Muscle of leg (tissue), 11 donors: ENCODE results near the gene LRP2. TPM values are rescaled to one million over a fixed set of nuclear protein-coding genes. Genes with fewer than 3 reads are reported as not detected.
"Not testable (repeated sequence)": the region's sequence is repeated elsewhere in the genome, so short reads cannot be mapped to it uniquely, and the experiment has no call there.

ENCODE experiments used
- DNase-seq: peaks from one replicate; pipeline ENCODE4 v3.0.0; 2013
- H3K27ac ChIP-seq: one replicate; pipeline ENCODE4 v1.5.1; 2013; ENCODE audit warnings: mild to moderate bottlenecking, low read length, control low read depth
- H3K27me3 ChIP-seq: one replicate; pipeline ENCODE4 v1.6.1; 2013; ENCODE audit warnings: low read length; ENCODE audit not compliant: control insufficient read depth, insufficient read depth
- H3K36me3 ChIP-seq: one replicate; pipeline ENCODE4 v1.6.1; 2013; ENCODE audit warnings: low read length; ENCODE audit not compliant: control insufficient read depth, insufficient read depth
- H3K4me1 ChIP-seq: one replicate; pipeline ENCODE4 v1.6.1; 2013; ENCODE audit warnings: low read length; ENCODE audit not compliant: control insufficient read depth, insufficient read depth
- H3K4me3 ChIP-seq: one replicate; pipeline ENCODE4 v1.5.1; 2013; ENCODE audit warnings: low read length, control low read depth
- H3K9me3 ChIP-seq: replicated peaks from 2 replicates; pipeline ENCODE4 v1.6.1; 2013; ENCODE audit warnings: low read depth, low read length; ENCODE audit not compliant: control insufficient read depth
- WGBS: methylation state at CpG from one replicate; pipeline ENCODE4 v1.1.5; 2013; ENCODE audit warnings: missing lambda C conversion rate; ENCODE audit not compliant: insufficient coverage; 5-methylcytosine and 5-hydroxymethylcytosine counted together
- polyA plus RNA-seq, 8 donors: library from polyadenylated mRNA; unstranded; fragments of 120-200 nt; gene quantifications; one replicate each; pipeline versions ENCODE4 v1.2.1 to v1.2.3, GENCODE V29; 2013; ENCODE audit warnings: inconsistent platforms in 1 of 8, low replicate concordance in 1 of 8; ENCODE audit not compliant: insufficient read length in 8 of 8, insufficient read depth in 1 of 8
- total RNA-seq: library from RNA; stranded (reverse); fragments of 120-200 nt; gene quantifications from one replicate; pipeline ENCODE4 v1.2.4, GENCODE V29; 2013

LRP2 gene
- total and polyA plus RNA-seq, 9 donors = 0.05 to 0.40 (median 0.09) TPM; not detected in 1

DNA sequence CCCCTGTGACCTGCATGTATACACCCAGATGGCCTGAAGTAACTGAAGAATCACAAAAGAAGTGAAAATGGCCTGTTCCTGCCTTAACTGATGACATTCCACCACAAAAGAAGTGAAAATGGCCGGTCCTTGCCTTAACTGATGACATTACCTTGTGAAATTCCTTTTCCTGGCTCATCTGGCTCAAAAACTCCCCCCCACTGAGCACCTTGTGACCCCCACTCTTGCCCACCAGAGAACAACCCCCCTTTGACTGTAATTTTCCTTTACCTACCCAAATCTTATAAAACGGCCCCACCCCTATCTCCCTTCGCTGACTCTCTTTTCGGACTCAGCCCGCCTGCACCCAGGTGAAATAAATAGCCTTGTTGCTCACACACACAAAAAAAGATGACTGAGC, 225.9 kb downstream of the LRP2 start:
- WGBS = 100% methylated on average over 1 of the region's 5 CpGs
- H3K27ac ChIP-seq, H3K27me3 ChIP-seq, H3K4me1 ChIP-seq, H3K4me3 ChIP-seq, H3K9me3 ChIP-seq, H3K36me3 ChIP-seq, DNase-seq: not testable (repeated sequence)

DNA sequence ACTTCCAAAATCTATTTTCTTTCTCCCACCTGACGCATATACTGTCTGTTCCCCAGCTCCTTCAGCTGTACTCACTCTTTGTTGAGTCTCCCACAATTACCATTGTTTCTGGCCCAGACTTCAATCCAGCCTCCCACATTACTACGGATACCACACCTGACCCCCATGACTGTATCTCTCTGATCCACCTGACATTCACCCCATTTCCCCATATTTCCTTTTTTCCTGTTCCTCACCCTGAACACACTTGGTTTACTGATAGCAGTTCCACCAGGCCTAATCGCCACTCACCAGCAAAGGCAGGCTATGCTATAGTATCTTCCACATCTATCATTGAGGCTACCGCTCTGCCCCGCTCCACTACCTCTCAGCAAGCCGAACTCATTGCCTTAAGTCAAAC, 228.1 kb downstream of the LRP2 start:
- not testable (repeated sequence) for H3K9me3 ChIP-seq, H3K4me1 ChIP-seq, H3K4me3 ChIP-seq, DNase-seq, H3K27me3 ChIP-seq, H3K27ac ChIP-seq, H3K36me3 ChIP-seq
- WGBS = 79% methylated on average over 6 of the region's 6 CpGs

DNA sequence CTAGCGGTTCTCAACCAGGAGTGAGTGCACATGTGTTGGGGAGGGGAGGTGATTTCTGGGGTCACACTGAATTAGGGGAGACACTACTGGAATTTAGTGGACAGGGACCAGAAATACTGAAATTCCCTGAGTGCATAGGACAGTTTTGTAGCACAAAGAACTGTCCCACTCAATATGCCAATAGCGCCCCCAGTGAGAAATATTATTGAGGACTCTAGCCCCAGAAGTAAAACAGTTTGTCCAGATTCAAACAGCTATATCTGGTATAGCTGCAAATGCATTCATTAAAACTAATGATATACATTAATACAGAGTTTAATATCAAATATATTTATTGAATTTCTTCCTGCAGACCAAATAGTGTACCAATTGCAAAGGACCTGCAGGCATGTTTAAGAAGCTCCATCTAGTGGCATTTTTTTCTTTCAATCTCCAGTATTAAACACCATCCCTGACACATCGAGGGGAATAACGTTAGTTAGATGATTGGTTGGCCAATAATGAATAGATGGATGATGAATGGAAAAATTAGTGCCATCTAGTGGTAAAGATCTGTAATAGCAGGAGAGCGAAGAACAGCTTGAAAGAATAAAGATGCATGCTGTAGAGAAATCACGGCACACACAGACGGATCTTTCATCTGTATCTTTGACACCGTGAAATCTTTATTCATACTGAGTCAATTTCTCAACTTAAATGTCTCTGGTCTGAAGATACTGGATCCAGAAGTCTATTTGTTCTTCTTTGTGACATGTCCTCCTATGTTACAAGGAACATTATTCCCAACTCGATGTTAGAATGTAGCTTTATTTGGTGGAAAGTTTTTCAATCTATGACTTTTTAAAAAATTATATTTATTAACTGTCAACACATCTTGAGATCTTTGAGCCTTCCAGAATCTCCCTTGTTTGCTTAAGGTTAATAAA, 230.5 kb downstream of the LRP2 start:
- Histone ChIP-seq H3K27ac (no peak overlapping the region), H3K9me3 (no peaks in the 10 kb centered on the region), H3K27me3 (no peaks in the 10 kb centered on the region), H3K4me3 (no peak overlapping the region), H3K36me3 (no peaks in the 10 kb centered on the region), H3K4me1 (no peaks in the 10 kb centered on the region)
- peak; percentile 50 for DNase-seq
- WGBS = 34% methylated on average over 3 of the region's 9 CpGs

DNA sequence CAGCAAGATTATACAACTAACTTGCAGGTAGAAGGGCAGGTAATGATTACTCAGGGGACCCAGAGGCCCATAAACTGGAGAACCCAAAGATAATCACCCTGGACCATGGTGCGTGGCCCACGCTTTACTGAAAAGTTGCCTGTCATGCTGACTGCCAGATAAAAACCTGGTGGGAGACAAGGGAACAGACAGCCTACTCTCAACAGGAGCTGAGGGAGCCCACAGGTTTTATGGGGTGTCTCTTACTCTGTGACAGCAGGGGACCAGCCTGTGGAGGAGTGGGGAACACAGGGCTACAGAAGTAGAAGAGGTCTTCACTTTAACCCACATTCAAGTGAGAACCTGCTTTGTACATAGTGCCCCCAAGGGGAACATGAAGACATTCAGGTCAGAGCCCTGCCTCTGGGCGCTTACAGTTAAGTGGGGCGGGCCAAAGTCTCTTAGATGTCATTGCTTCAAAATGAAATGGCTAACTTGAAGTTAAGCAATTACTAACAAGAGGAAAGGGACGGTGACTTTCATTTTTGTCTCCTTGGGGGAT, 232.6 kb downstream of the LRP2 start:
- Histone ChIP-seq H3K9me3 (no peaks in the 10 kb centered on the region), H3K27ac (no peak overlapping the region), H3K36me3 (no peaks in the 10 kb centered on the region), H3K4me1 (no peaks in the 10 kb centered on the region), H3K27me3 (no peaks in the 10 kb centered on the region), H3K4me3 (no peak overlapping the region)
- no peak for DNase-seq
- WGBS = 83% methylated on average over 1 of the region's 5 CpGs

DNA sequence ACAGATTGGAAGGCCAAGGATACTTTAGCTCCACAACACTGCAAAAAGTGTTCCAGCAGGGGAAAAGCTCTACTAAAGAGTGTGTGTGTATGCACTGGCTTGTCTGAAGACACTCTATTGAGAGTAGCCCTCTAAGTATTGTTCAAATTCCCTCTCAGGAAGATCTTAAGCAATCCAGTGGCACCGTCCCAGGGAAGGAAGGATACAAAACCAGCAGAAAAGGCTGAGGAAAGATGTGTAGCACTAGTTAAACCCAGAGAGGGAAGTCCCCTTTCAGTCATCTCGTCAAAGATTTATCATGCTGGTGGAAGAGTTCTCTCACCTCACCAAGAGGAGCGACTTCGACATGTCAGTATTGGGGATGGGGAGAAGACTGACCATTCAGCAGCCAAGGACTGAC, 242.5 kb downstream of the LRP2 start:
- Histone ChIP-seq H3K9me3 (no peaks in the 10 kb centered on the region), H3K4me3 (no peak overlapping the region), H3K36me3 (no peaks in the 10 kb centered on the region), H3K4me1 (no peaks in the 10 kb centered on the region), H3K27ac (no peak overlapping the region), H3K27me3 (no peaks in the 10 kb centered on the region)
- no peak for DNase-seq
- WGBS = no CpG with 5 or more reads among the region's 4 CpGs

DNA sequence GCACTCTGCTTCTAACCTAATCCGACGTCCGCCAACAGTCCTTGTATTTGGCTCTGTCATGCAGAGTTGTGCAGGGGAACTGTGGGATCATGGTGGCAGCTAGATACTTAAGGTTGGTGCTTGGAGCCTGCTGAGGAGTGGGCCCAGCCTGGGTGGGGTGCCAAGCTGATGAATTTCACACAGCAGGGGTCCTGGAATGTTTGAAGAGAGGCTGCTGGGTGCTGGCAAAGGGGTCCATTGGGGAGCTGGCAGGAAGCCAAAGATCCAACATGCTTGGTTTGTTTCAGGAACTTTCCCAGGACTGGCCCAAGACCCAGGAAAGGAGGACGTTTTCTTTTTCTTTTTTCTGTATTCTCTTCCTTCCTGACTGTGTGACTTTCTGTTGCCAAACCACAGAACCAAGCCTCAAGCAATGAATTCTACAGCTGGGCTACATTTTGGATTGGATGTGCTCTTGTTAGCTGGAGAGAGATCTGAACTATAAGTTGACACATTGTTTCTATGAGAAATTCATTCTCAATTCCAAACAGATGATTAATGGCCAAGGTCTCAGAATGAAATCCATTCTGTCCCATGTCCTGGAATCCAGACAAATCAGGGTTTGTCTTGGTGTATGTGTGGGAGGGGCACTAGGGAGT, 243.1 kb downstream of the LRP2 start:
- DNase-seq = peak; percentile 32
- H3K4me1 ChIP-seq = no peaks in the 10 kb centered on the region
- WGBS = 60% methylated on average over 3 of the region's 4 CpGs

DNA sequence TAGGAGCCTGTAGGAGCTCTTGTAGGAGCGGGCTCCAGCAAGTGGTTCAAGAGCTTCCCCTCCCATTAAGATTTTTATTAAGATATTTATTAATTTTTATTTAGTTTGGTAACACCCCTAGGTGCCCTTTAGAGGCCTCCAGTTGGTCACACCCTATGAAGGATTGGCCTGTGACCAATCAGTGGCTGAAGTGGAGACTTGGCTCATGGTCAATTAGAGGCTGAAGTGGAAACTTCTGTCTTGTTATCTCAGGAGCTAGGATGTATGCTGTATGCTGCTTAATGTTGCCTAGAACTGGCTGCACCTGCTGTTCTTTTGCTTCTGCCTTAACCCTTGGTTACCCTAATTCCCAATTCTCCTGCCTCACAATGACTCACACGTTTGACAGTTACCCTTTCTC, 244.3 kb downstream of the LRP2 start:
- Histone ChIP-seq H3K4me1 (no peaks in the 10 kb centered on the region), H3K27me3 (no peaks in the 10 kb centered on the region), H3K36me3 (no peaks in the 10 kb centered on the region), H3K27ac (no peak overlapping the region), H3K4me3 (no peak overlapping the region), H3K9me3 (no peaks in the 10 kb centered on the region)
- no peak for DNase-seq
- no CpG with 5 or more reads among the region's 2 CpGs for WGBS

More for the DNA sequence above, 243.1 kb downstream of the LRP2 start:
- Histone ChIP-seq H3K9me3 (no peaks in the 10 kb centered on the region), H3K27ac (no peak overlapping the region), H3K27me3 (no peaks in the 10 kb centered on the region), H3K36me3 (no peaks in the 10 kb centered on the region), H3K4me3 (no peak overlapping the region)

DNA sequence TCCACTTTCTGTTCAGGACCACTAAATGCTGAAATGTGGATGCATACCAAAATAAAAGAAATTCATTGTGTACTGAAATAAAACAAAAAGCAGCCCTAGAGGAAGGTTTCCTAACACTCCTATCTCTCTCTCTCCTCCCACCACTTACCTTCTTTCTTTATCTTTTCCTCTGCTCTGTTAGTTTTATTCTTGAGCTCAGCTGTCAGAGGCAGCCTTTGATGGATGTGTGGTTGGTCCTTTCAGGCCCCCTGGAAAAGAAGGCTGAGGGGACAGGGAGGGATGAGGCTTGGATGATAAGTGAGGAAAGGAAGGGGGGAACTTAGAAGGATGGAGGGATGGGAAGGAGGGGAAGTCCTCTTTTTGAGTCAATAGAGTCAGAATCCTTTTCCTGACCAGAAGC, 245.3 kb downstream of the LRP2 start:
- no peaks in the 10 kb centered on the region for H3K9me3 ChIP-seq
- no peaks in the 10 kb centered on the region for H3K4me1 ChIP-seq
- H3K36me3 ChIP-seq = no peaks in the 10 kb centered on the region
- no peak overlapping the region for H3K4me3 ChIP-seq
- no peak for DNase-seq
- no peaks in the 10 kb centered on the region for H3K27me3 ChIP-seq
- no peak overlapping the region for H3K27ac ChIP-seq

DNA sequence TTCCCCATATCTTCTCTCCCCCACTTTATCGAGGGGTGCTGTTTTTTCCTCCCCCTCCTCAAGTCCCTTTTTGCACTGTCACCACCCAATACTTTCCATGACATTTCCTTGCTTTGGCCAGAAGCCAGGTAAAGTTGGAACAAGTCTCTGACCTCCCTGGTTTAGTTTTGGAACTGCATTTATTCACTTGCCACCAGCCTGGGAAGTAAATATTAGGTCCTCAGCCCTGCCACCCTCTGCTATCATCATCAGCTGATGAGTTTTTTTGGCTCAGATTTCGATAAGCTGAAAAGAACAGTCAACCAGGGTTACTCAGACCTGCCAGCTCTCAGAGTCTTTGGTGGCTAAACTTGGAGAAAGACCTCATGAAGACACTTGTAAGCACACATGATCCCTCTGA, 246.0 kb downstream of the LRP2 start:
- H3K27ac ChIP-seq = no peak overlapping the region
- WGBS = 25% methylated on average over 2 of the region's 2 CpGs
- H3K4me3 ChIP-seq = no peak overlapping the region

DNA sequence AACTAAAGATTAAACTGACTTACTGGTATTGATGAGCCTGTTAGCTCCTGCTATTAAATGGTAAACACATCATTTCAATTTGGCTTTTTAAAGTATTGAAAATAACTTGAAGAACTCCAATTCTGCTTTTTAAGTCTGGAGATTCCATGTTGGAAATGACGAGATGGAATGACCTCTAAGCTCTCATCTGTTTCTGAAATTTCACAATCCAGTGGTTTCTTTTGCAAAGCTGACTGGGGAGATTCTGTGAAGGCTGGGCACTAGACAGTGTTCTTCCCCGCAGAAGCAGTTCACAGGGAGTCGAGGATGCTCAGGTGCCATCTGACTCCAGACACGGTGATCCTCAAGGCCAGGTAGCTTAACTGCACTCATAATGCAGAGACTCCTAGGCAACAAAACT, 248.3 kb downstream of the LRP2 start:
- Histone ChIP-seq H3K4me1 (peaks cover 2% of the 10 kb centered on the region), H3K27me3 (peaks cover 2% of the 10 kb centered on the region), H3K9me3 (no peaks in the 10 kb centered on the region), H3K4me3 (no peak overlapping the region), H3K36me3 (no peaks in the 10 kb centered on the region), H3K27ac (no peak overlapping the region)
- DNase-seq = no peak
- 100% methylated on average over 1 of the region's 4 CpGs for WGBS

More for the DNA sequence above, 246.0 kb downstream of the LRP2 start:
- no peak for DNase-seq
- no peaks in the 10 kb centered on the region for H3K9me3 ChIP-seq
- H3K27me3 ChIP-seq = no peaks in the 10 kb centered on the region
- H3K4me1 ChIP-seq = no peaks in the 10 kb centered on the region
- H3K36me3 ChIP-seq = no peaks in the 10 kb centered on the region
